ENCODE data around the gene FERMT1.

The FERMT1 gene

GRCh38 chr20:6095409-6095808, 27.4 kb downstream of the FERMT1 start:
- H3K27me3 ChIP-seq (ENCODE audit: control insufficient read depth, insufficient read depth, low read length) = no peaks in the 10 kb centered on the region
- H3K36me3 ChIP-seq (ENCODE audit: control insufficient read depth, insufficient read depth, low read length) = peaks cover 18% of the 10 kb centered on the region; the same call in 1 of the 2 replicates
- H3K27ac ChIP-seq (ENCODE audit: low read depth, low read length) = no peak overlapping the region
- no peak overlapping the region for H3K9ac ChIP-seq (ENCODE audit: low read length)
- no peaks in the 10 kb centered on the region for H3K4me1 ChIP-seq (ENCODE audit: control insufficient read depth, insufficient read depth, low read length)
- no peak overlapping the region for H3K4me3 ChIP-seq (ENCODE audit: low read depth, low read length)
- H3K9me3 ChIP-seq (ENCODE audit: control insufficient read depth, insufficient read depth, low read depth, low read length) = no peaks in the 10 kb centered on the region

DNA sequence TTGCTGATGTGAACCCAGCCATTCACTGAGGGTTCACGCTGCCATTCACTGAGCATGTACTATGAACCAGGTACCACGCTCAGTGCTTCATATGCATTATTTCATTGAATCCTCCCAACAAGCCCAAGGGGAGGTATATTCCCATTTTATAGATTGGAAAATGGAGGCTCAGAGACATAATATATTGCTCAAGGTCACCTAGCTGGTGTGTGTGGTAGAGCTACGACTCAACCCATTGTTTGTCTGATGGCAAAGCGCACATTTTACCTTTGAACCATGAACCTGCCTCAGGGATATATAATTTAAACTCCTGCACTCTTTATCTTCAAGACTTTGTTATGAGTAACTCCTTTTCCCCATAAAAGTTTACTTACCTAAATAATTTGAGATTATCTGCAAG, 28.3 kb downstream of the FERMT1 start:
- Histone ChIP-seq H3K9ac (ENCODE audit: low read length) (no peak overlapping the region), H3K4me1 (ENCODE audit: control insufficient read depth, insufficient read depth, low read length) (no peaks in the 10 kb centered on the region), H3K4me3 (ENCODE audit: low read depth, low read length) (no peak overlapping the region), H3K36me3 (ENCODE audit: control insufficient read depth, insufficient read depth, low read length) (peaks cover 18% of the 10 kb centered on the region; the same call in 1 of the 2 replicates), H3K27me3 (ENCODE audit: control insufficient read depth, insufficient read depth, low read length) (no peaks in the 10 kb centered on the region), H3K27ac (ENCODE audit: low read depth, low read length) (no peak overlapping the region), H3K9me3 (ENCODE audit: control insufficient read depth, insufficient read depth, low read depth, low read length) (no peaks in the 10 kb centered on the region)

GRCh38 chr20:6094063-6094462, 28.8 kb downstream of the FERMT1 start:
- Histone ChIP-seq H3K4me1 (ENCODE audit: control insufficient read depth, insufficient read depth, low read length) (no peaks in the 10 kb centered on the region), H3K27ac (ENCODE audit: low read depth, low read length) (no peak overlapping the region), H3K4me3 (ENCODE audit: low read depth, low read length) (no peak overlapping the region), H3K9me3 (ENCODE audit: control insufficient read depth, insufficient read depth, low read depth, low read length) (no peaks in the 10 kb centered on the region), H3K36me3 (ENCODE audit: control insufficient read depth, insufficient read depth, low read length) (peaks cover 20% of the 10 kb centered on the region; the same call in 1 of the 2 replicates), H3K27me3 (ENCODE audit: control insufficient read depth, insufficient read depth, low read length) (no peaks in the 10 kb centered on the region), H3K9ac (ENCODE audit: low read length) (no peak overlapping the region)

DNA sequence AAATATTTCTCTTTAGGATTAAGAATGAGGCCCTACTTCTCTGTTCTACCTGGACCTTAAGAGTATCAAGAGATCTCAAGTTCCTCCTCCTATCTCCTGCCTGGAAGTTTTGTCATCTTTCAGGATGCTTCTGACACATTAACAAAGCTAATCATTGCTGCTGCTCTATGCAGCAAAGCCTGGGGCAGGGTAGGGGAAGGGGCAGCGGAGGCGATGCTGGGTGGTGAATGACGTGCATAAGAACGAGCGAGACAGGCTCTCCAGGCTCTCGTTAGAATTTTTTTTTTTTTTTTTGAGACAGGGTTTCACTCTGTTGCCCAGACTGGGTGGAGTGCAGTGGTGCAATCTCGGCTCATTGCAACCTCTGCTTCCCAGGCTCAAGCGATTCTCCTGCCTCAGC, 31.2 kb downstream of the FERMT1 start:
- H3K4me1 ChIP-seq (ENCODE audit: control insufficient read depth, insufficient read depth, low read length) = no peaks in the 10 kb centered on the region
- H3K27ac ChIP-seq (ENCODE audit: low read depth, low read length) = no peak overlapping the region
- 0 out of 2 replicates have a peak, but pooled peaks cover 3% of the 10 kb centered on the region for H3K9me3 ChIP-seq (ENCODE audit: control insufficient read depth, insufficient read depth, low read depth, low read length)
- no peaks in the 10 kb centered on the region for H3K27me3 ChIP-seq (ENCODE audit: control insufficient read depth, insufficient read depth, low read length)
- no peak overlapping the region for H3K4me3 ChIP-seq (ENCODE audit: low read depth, low read length)
- H3K36me3 ChIP-seq (ENCODE audit: control insufficient read depth, insufficient read depth, low read length) = peaks cover 35% of the 10 kb centered on the region
- H3K9ac ChIP-seq (ENCODE audit: low read length) = no peak overlapping the region

DNA sequence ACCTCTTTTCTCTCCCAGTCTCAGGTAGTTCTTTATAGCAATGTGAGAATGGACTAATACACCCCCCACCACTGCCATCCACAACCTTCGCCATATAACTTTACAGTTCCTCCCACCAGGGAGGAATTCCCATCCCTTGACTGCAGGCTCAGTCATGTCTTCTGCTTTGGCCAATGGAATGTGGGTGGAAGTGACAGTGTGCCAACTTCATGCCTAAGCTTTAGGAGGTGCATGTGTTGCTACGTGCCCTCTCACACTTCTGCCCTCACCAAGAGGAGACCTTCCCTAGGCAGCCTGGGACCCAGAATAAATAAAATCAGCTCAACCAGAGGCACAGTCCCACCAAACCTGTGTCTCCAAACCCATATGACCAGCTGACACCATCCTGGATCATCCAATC, 36.0 kb downstream of the FERMT1 start:
- Histone ChIP-seq H3K36me3 (ENCODE audit: control insufficient read depth, insufficient read depth, low read length) (peaks cover 55% of the 10 kb centered on the region), H3K4me3 (ENCODE audit: low read depth, low read length) (no peak overlapping the region), H3K27ac (ENCODE audit: low read depth, low read length) (no peak overlapping the region), H3K9me3 (ENCODE audit: control insufficient read depth, insufficient read depth, low read depth, low read length) (0 out of 2 replicates have a peak, but pooled peaks cover 3% of the 10 kb centered on the region), H3K9ac (ENCODE audit: low read length) (no peak overlapping the region), H3K4me1 (ENCODE audit: control insufficient read depth, insufficient read depth, low read length) (no peaks in the 10 kb centered on the region), H3K27me3 (ENCODE audit: control insufficient read depth, insufficient read depth, low read length) (no peaks in the 10 kb centered on the region)

GRCh38 chr20:6083926-6084325, 38.9 kb downstream of the FERMT1 start:
- H3K9ac ChIP-seq (ENCODE audit: low read length) = no peak overlapping the region
- H3K27me3 ChIP-seq (ENCODE audit: control insufficient read depth, insufficient read depth, low read length) = no peaks in the 10 kb centered on the region
- 0 out of 2 replicates have a peak, but pooled peaks cover 3% of the 10 kb centered on the region for H3K9me3 ChIP-seq (ENCODE audit: control insufficient read depth, insufficient read depth, low read depth, low read length)
- no peak overlapping the region for H3K4me3 ChIP-seq (ENCODE audit: low read depth, low read length)
- H3K4me1 ChIP-seq (ENCODE audit: control insufficient read depth, insufficient read depth, low read length) = no peaks in the 10 kb centered on the region
- H3K27ac ChIP-seq (ENCODE audit: low read depth, low read length) = no peak overlapping the region
- peaks cover 62% of the 10 kb centered on the region for H3K36me3 ChIP-seq (ENCODE audit: control insufficient read depth, insufficient read depth, low read length)

DNA sequence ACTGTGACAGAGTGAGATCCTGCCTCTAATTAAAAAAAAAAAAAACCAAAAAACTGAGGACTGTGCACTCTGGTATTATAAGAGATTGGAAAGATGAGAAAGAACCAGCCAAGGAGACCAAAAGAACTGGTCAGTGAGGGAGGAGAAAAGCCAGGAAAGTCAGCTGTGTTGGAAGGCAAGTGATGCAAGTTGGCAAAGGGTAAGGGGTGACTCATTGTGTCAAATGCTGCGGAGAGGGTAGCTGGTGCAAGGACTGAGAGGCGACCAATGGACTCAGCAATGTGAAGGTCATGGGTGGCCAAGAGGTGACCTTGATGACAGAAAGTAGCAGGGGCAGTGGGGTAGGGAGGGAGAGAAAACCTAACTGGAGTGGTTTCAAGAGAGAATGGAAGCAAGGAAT, 41.6 kb downstream of the FERMT1 start:
- H3K9ac ChIP-seq (ENCODE audit: low read length) = no peak overlapping the region
- no peaks in the 10 kb centered on the region for H3K9me3 ChIP-seq (ENCODE audit: control insufficient read depth, insufficient read depth, low read depth, low read length)
- no peak overlapping the region for H3K27ac ChIP-seq (ENCODE audit: low read depth, low read length)
- no peaks in the 10 kb centered on the region for H3K27me3 ChIP-seq (ENCODE audit: control insufficient read depth, insufficient read depth, low read length)
- H3K36me3 ChIP-seq (ENCODE audit: control insufficient read depth, insufficient read depth, low read length) = peaks cover 50% of the 10 kb centered on the region
- no peaks in the 10 kb centered on the region for H3K4me1 ChIP-seq (ENCODE audit: control insufficient read depth, insufficient read depth, low read length)
- no peak overlapping the region for H3K4me3 ChIP-seq (ENCODE audit: low read depth, low read length)

- Histone ChIP-seq H3K36me3 (ENCODE audit: control insufficient read depth, insufficient read depth, low read length) (peaks cover 40% of the 10 kb centered on the region), H3K4me3 (ENCODE audit: low read depth, low read length) (no peak overlapping the region), H3K9ac (ENCODE audit: low read length) (no peak overlapping the region), H3K27me3 (ENCODE audit: control insufficient read depth, insufficient read depth, low read length) (no peaks in the 10 kb centered on the region), H3K4me1 (ENCODE audit: control insufficient read depth, insufficient read depth, low read length) (no peaks in the 10 kb centered on the region), H3K27ac (ENCODE audit: low read depth, low read length) (no peak overlapping the region), H3K9me3 (ENCODE audit: control insufficient read depth, insufficient read depth, low read depth, low read length) (no peaks in the 10 kb centered on the region)
Measured at GRCh38 chr20:6079016-6079415, 43.8 kb downstream of the FERMT1 start.

GRCh38 chr20:6075428-6076219, 47.2 kb downstream of the FERMT1 start:
- H3K36me3 ChIP-seq (ENCODE audit: control insufficient read depth, insufficient read depth, low read length) = peaks cover 21% of the 10 kb centered on the region; the same call in 1 of the 2 replicates
- H3K9me3 ChIP-seq (ENCODE audit: control insufficient read depth, insufficient read depth, low read depth, low read length) = no peaks in the 10 kb centered on the region
- no peaks in the 10 kb centered on the region for H3K4me1 ChIP-seq (ENCODE audit: control insufficient read depth, insufficient read depth, low read length)
- no peak overlapping the region for H3K9ac ChIP-seq (ENCODE audit: low read length)
- no peak overlapping the region for H3K27ac ChIP-seq (ENCODE audit: low read depth, low read length)
- H3K4me3 ChIP-seq (ENCODE audit: low read depth, low read length) = no peak overlapping the region
- no peaks in the 10 kb centered on the region for H3K27me3 ChIP-seq (ENCODE audit: control insufficient read depth, insufficient read depth, low read length)

DNA sequence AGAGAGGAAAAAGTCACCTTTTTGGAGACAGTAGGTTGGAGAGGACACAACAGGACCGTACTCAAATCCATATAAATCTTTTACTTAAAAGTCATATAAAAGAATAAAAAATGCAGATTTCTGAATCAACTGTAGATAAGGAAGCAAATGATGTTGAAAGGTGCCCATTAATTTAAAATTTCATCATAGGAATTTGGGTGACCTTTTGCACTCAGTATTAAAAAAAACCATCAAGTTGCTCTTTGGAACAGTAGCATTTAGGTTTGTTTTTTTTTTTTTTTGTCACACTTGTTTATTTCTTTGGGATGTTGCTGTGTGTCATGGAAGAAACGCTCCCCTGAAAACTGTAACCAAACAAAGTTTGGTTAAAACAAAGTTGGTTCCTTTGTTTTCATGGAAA, 48.0 kb downstream of the FERMT1 start:
- H3K9me3 ChIP-seq (ENCODE audit: control insufficient read depth, insufficient read depth, low read depth, low read length) = no peaks in the 10 kb centered on the region
- peaks cover 21% of the 10 kb centered on the region; the same call in 1 of the 2 replicates for H3K36me3 ChIP-seq (ENCODE audit: control insufficient read depth, insufficient read depth, low read length)
- H3K4me1 ChIP-seq (ENCODE audit: control insufficient read depth, insufficient read depth, low read length) = no peaks in the 10 kb centered on the region
- no peak overlapping the region for H3K27ac ChIP-seq (ENCODE audit: low read depth, low read length)
- H3K9ac ChIP-seq (ENCODE audit: low read length) = no peak overlapping the region
- H3K4me3 ChIP-seq (ENCODE audit: low read depth, low read length) = no peak overlapping the region
- no peaks in the 10 kb centered on the region for H3K27me3 ChIP-seq (ENCODE audit: control insufficient read depth, insufficient read depth, low read length)

DNA sequence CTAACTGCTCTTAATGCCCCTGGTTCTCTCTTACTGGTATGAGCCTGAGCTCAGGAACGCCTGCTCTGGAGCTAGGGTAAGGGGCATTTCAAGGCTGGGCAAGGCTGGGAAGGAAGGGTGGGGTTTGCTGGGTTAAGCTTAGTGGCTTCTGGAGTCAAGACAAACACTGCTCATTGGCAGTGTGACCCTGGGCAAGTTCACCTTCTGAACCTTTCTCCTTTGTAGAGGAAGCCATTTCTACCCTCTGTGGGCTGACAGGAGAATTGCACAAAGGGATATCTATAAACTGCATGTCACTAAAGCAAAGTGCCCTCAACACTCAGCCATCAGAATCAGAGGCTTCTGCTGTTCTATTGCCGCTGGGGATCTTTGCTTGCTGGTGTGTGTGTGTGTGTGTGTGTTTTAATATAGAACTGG, 48.7 kb downstream of the FERMT1 start:
- Histone ChIP-seq H3K4me1 (ENCODE audit: control insufficient read depth, insufficient read depth, low read length) (no peaks in the 10 kb centered on the region), H3K27ac (ENCODE audit: low read depth, low read length) (no peak overlapping the region), H3K9ac (ENCODE audit: low read length) (no peak overlapping the region), H3K27me3 (ENCODE audit: control insufficient read depth, insufficient read depth, low read length) (no peaks in the 10 kb centered on the region), H3K36me3 (ENCODE audit: control insufficient read depth, insufficient read depth, low read length) (peaks cover 16% of the 10 kb centered on the region; the same call in 1 of the 2 replicates), H3K4me3 (ENCODE audit: low read depth, low read length) (no peak overlapping the region), H3K9me3 (ENCODE audit: control insufficient read depth, insufficient read depth, low read depth, low read length) (no peaks in the 10 kb centered on the region)
